HepG2 (cell line): ENCODE measurements around the gene HMG20B. TPM values are rescaled to one million over a fixed set of nuclear protein-coding genes. Genes with fewer than 3 reads are reported as not detected.

Source experiments
- ATAC-seq: fragments of 200-7000 bp; cut with Tn5 transposase; 3 replicates; pipeline ENCODE4 v1.9.1; 2020; ENCODE audit warnings: mild to moderate bottlenecking, moderate library complexity
- BruUV-seq: library from RNA; stranded (reverse); fragments of 400-500 nt; replicated peaks from 2 replicates; lab custom pipeline; 2021; lab: Mats Ljungman, UMichigan
- CTCF ChIA-PET: fragments of 300-600 bp; formaldehyde crosslinking; extraction: SDS; loops from one replicate; lab custom pipeline; 2021; ENCODE audit warnings: low total read pairs, inconsistent platforms, low intra/inter-chr PET ratio; lab: Yijun Ruan, JAX
- POLR2A ChIA-PET: fragments of 350-600 bp; sonication (Branson Sonifier 250); formaldehyde crosslinking; loops from one replicate; lab custom pipeline; 2020; ENCODE audit warnings: antibody characterized with exemption, inconsistent platforms; lab: Yijun Ruan, JAX
- DNase-seq: peaks from one replicate; pipeline ENCODE4 v3.0.0-alpha.2; 2015; ENCODE audit warnings: low spot score
- FAIRE-seq: peaks from 3 replicates; lab custom pipeline; 2011; peaks lifted over from hg19 to GRCh38; lab: Jason Lieb, UNC
- H2AFZ ChIP-seq: one replicate; pipeline ENCODE4 v1.6.1; 2011; ENCODE audit warnings: low read length, inconsistent platforms
- H3K27ac ChIP-seq: fragments of 300-600 bp; 3 replicates; pipeline ENCODE4 v1.8.0; 2011; ENCODE audit warnings: mixed run types, mild to moderate bottlenecking, mixed read lengths, low read length, inconsistent platforms; ENCODE audit not compliant: insufficient read depth; ENCODE audit errors: extremely low read length
- H3K27me3 ChIP-seq, 2 experiments: fragments of 200-600 bp in 1 of 2; 2 replicates in 1 of 2; 3 replicates in 1 of 2; pipeline versions ENCODE4 v1.6.0 to v1.8.0; 2011; ENCODE audit warnings: low read length in 2 of 2, mild to moderate bottlenecking in 2 of 2, moderate library complexity in 2 of 2, inconsistent platforms in 1 of 2; ENCODE audit not compliant: insufficient read depth in 2 of 2, control insufficient read depth in 1 of 2
- H3K36me3 ChIP-seq, 2 experiments: fragments of 200-600 bp in 1 of 2; replicated peaks in 1 of 2; 2 replicates in 1 of 2; 3 replicates in 1 of 2; pipeline versions ENCODE4 v1.5.1 to v1.8.0; 2011; ENCODE audit warnings: low read length in 2 of 2, inconsistent platforms in 1 of 2; ENCODE audit not compliant: insufficient read depth in 2 of 2, control insufficient read depth in 1 of 2
- H3K4me1 ChIP-seq: 2 replicates; pipeline ENCODE4 v1.5.1; 2012; ENCODE audit warnings: low read length, inconsistent platforms; ENCODE audit not compliant: insufficient read depth
- H3K4me2 ChIP-seq: 2 replicates; pipeline ENCODE4 v1.6.0; 2011; ENCODE audit warnings: low read depth, low read length, inconsistent platforms
- H3K4me3 ChIP-seq, 3 experiments: fragments of 200-600 bp in 1 of 3; sonication (generic), shearing (Covaris generic) in 1 of 3; replicated peaks in 1 of 3; 2 replicates each; pipeline ENCODE4 v1.5.1; 2011 to 2016; ENCODE audit warnings: low read length in 3 of 3, inconsistent platforms in 2 of 3, low read depth in 2 of 3, mild to moderate bottlenecking in 2 of 3, control low read depth in 1 of 3, mixed read lengths in 1 of 3; ENCODE audit not compliant: insufficient read depth in 1 of 3
- H3K79me2 ChIP-seq: one replicate; pipeline ENCODE4 v1.6.1; 2011; ENCODE audit warnings: low read length, inconsistent platforms; ENCODE audit not compliant: insufficient read depth
- H3K9ac ChIP-seq: 2 replicates; pipeline ENCODE4 v1.6.0; 2011; ENCODE audit warnings: mild to moderate bottlenecking, low read depth, low read length, inconsistent platforms; ENCODE audit not compliant: insufficient read depth
- H3K9me3 ChIP-seq: 2 replicates; pipeline ENCODE4 v1.5.1; 2012; ENCODE audit warnings: mild to moderate bottlenecking, low read length
- H4K20me1 ChIP-seq: 2 replicates; pipeline ENCODE4 v1.6.0; 2011; ENCODE audit warnings: inconsistent platforms, mild to moderate bottlenecking, low read length, moderate library complexity; ENCODE audit not compliant: insufficient read depth
- DBP ChIP-seq: sonication (generic); formaldehyde crosslinking; IDR thresholded peaks from 2 replicates; pipeline ENCODE4 v1.4.0; 2020; ENCODE audit warnings: missing genetic modification reagents; ENCODE audit errors: not compliant biosample characterization
- HMGA1 ChIP-seq: sonication (generic); formaldehyde crosslinking; conservative IDR thresholded peaks from 2 replicates; pipeline ENCODE4 v1.4.0; 2020; ENCODE audit warnings: missing genetic modification reagents
- KAT7 ChIP-seq: IDR thresholded peaks from 2 replicates; pipeline ENCODE4 v1.6.1; 2018; ENCODE audit warnings: borderline replicate concordance, missing compliant biosample characterization
- PHF20 ChIP-seq: sonication (generic); formaldehyde crosslinking; IDR thresholded peaks from 2 replicates; pipeline ENCODE4 v1.5.0; 2020; ENCODE audit warnings: mild to moderate bottlenecking, missing genetic modification reagents
- SNAPC4 ChIP-seq: sonication (generic); formaldehyde crosslinking; IDR thresholded peaks from 2 replicates; pipeline ENCODE4 v1.4.0; 2020; ENCODE audit warnings: mild to moderate bottlenecking, missing genetic modification reagents
- ZFP36L1 ChIP-seq: sonication (generic); formaldehyde crosslinking; IDR thresholded peaks from 2 replicates; pipeline ENCODE4 v1.8.0; 2022; ENCODE audit warnings: mild to moderate bottlenecking, missing genetic modification reagents, moderate library complexity
- ZNF576 ChIP-seq: sonication (generic); formaldehyde crosslinking; IDR thresholded peaks from 2 replicates; pipeline ENCODE4 v1.4.0; 2020; ENCODE audit warnings: mild to moderate bottlenecking, missing genetic modification reagents
- ZNF710 ChIP-seq: sonication (generic); formaldehyde crosslinking; IDR thresholded peaks from 2 replicates; pipeline ENCODE4 v1.5.0; 2020; ENCODE audit warnings: mild to moderate bottlenecking, missing genetic modification reagents, borderline replicate concordance
- WGBS: methylation state at CpG from one replicate; pipeline ENCODE4 v1.1.6; 2017; ENCODE audit warnings: low lambda C conversion rate; 5-methylcytosine and 5-hydroxymethylcytosine counted together
- in situ Hi-C: cut with HindIII; loops from 2 replicates; pipeline ENCODE4 v1.10.0; 2017; ENCODE audit warnings: low pct_unique_long_range_greater_than_20kb; ENCODE audit not compliant: extremely low pct_ligation_motif_present
- intact Hi-C: fragments of 100-400 bp; cut with micrococcal nuclease; formaldehyde crosslinking; loops from one replicate; pipeline ENCODE4 v1.10.0; 2022; ENCODE audit not compliant: unreplicated experiment
- polyA plus RNA-seq, 8 experiments: library from polyadenylated mRNA; depleted of rRNA in 3 of 8; stranded (reverse) in 7 of 8; unstranded in 1 of 8; fragments of >200 nt; fragmentation: Illumina TruSeq in 4 of 8; extraction: Trizol in 4 of 8; gene quantifications; 2 replicates each; pipeline versions ENCODE4 v1.2.1 to v1.2.3, GENCODE V29; 2011 to 2016; ENCODE audit warnings: low read depth in 4 of 8, missing spikeins in 1 of 8, mixed read lengths in 1 of 8; ENCODE audit not compliant: insufficient read depth in 1 of 8
- total RNA-seq, 5 experiments: library from RNA; depleted of rRNA; stranded (reverse); fragments of >200 nt; fragmentation: Illumina TruSeq; extraction: Trizol; gene quantifications; 2 replicates each; pipeline ENCODE4 v1.2.3, GENCODE V29; 2016; ENCODE audit warnings: low read depth in 1 of 5

Gene HMG20B
- total and polyA plus RNA-seq, 2 of the 13 experiments (the other 11 are each of a cell fraction or from before 2014, with no cell fraction given) = 23.9 to 29.2 TPM

GRCh38 chr19:3608750-3609322 is 36.1 kb downstream of the HMG20B start:
- Histone ChIP-seq H3K9me3 (no peaks in the 10 kb centered on the region), H3K79me2 (no peaks in the 10 kb centered on the region), H3K36me3 (peaks cover 3 to 13% of the 10 kb centered on the region in 2 experiments; a peak in 2 of 5 replicates), H3K27me3 (peaks cover 0 to 20% of the 10 kb centered on the region in 2 experiments; a peak in 2 of 5 replicates), H4K20me1 (no peaks in the 10 kb centered on the region), H2AFZ (no peak overlapping the region), H3K4me3 (no peak overlapping the region), H3K4me2 (no peak overlapping the region), H3K27ac (no peak overlapping the region), H3K9ac (no peak overlapping the region), H3K4me1 (peaks cover 40% of the 10 kb centered on the region)
- POLR2A ChIA-PET = no interaction called here
- intact Hi-C loops (no loop called here), in situ Hi-C loops (no loop called here)
- ATAC-seq (no peak), FAIRE-seq (no peak), DNase-seq (no peak)
- BruUV-seq = no TSS peak
- 64% methylated on average over 14 of the region's 21 CpGs for WGBS
- CTCF ChIA-PET = no interaction called here
- TF ChIP-seq SNAPC4 (CRISPR knock-in tag) (no peak), DBP (CRISPR knock-in tag) (no peak), ZNF710 (CRISPR knock-in tag) (no peak), ZFP36L1 (CRISPR knock-in tag) (no peak), HMGA1 (no peak), PHF20 (CRISPR knock-in tag) (no peak), KAT7 (CRISPR knock-in tag) (no peak), ZNF576 (no peak)
